ENCODE results near the gene LAMC2. TPM values are rescaled to one million over a fixed set of nuclear protein-coding genes. Genes with fewer than 3 reads are reported as not detected.

The LAMC2 gene
- total and polyA plus RNA-seq, 2 of the 8 experiments (the other 6 are each of a cell fraction or from before 2014, with no cell fraction given), result 4.6 to 12.9 TPM

DNA sequence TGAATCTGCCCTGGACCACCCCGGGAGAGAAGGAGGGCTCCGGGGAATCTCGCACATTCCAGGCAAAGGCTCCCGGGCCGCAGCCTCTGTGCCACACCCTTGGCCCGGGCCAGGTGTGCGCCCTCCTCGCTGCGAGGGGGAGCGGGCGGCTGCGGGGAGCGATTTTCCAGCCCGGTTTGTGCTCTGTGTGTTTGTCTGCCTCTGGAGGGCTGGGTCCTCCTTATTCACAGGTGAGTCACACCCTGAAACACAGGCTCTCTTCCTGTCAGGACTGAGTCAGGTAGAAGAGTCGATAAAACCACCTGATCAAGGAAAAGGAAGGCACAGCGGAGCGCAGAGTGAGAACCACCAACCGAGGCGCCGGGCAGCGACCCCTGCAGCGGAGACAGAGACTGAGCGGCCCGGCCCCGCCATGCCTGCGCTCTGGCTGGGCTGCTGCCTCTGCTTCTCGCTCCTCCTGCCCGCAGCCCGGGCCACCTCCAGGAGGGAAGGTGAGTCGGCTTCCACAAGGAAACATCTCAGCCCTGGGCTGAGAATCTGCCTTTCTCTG is at the start of gene LAMC2 (continued):
- TF ChIP-seq RAD21 (IDR thresholded peaks at IDR 0.05 in 1 of 2, conservative IDR thresholded peaks at IDR 0.05 in 1 of 2; ENCODE audit: low read depth in 2 of 2, low read length in 2 of 2), result peak; percentile 42 to 46
- peak in 1 of 2 experiments; percentile 83; a peak in 2 of 4 replicates for TF ChIP-seq SIN3A (conservative IDR thresholded peaks at IDR 0.05 in 1 of 2, IDR thresholded peaks at IDR 0.05 in 1 of 2; ENCODE audit: low read depth in 1 of 2, low read length in 2 of 2)
- TF ChIP-seq CTBP2 (IDR thresholded peaks at IDR 0.05; ENCODE audit: borderline replicate concordance, insufficient read depth, insufficient read length, low read length), result peak; percentile 37
- TF ChIP-seq TEAD4 (IDR thresholded peaks at IDR 0.05; ENCODE audit: low read depth, low read length), result peak; percentile 90
- no peak for TF ChIP-seq CREB1 (IDR thresholded peaks at IDR 0.05)
- TF ChIP-seq POLR2A (IDR thresholded peaks at IDR 0.05; ENCODE audit: control extremely low read depth in 1 of 2, low read depth in 2 of 2, low read length in 2 of 2), result peak in 1 of 2 experiments; percentile 75; a peak in 2 of 3 replicates
- TF ChIP-seq MAFK (IDR thresholded peaks at IDR 0.05; ENCODE audit: low read depth, low read length), result no peak
- TF ChIP-seq, protein P1, sequence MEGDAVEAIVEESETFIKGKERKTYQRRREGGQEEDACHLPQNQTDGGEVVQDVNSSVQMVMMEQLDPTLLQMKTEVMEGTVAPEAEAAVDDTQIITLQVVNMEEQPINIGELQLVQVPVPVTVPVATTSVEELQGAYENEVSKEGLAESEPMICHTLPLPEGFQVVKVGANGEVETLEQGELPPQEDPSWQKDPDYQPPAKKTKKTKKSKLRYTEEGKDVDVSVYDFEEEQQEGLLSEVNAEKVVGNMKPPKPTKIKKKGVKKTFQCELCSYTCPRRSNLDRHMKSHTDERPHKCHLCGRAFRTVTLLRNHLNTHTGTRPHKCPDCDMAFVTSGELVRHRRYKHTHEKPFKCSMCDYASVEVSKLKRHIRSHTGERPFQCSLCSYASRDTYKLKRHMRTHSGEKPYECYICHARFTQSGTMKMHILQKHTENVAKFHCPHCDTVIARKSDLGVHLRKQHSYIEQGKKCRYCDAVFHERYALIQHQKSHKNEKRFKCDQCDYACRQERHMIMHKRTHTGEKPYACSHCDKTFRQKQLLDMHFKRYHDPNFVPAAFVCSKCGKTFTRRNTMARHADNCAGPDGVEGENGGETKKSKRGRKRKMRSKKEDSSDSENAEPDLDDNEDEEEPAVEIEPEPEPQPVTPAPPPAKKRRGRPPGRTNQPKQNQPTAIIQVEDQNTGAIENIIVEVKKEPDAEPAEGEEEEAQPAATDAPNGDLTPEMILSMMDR (IDR thresholded peaks at IDR 0.05; ENCODE audit: control extremely low read depth in 1 of 3, insufficient read depth in 1 of 3, low read depth in 1 of 3, low read length in 3 of 3), result peak; percentile 25 to 50 (median 46)
- peak; percentile 97 for TF ChIP-seq ASH2L (IDR thresholded peaks at IDR 0.05; ENCODE audit: low read length)
- peak; percentile 75; the same call in 1 of the 2 replicates for TF ChIP-seq RBBP5 (IDR thresholded peaks at IDR 0.05; ENCODE audit: borderline replicate concordance, low read depth, low read length)
- no peak for TF ChIP-seq SAP30 (IDR thresholded peaks at IDR 0.05; ENCODE audit: insufficient read depth, insufficient replicate concordance, low read length)
- TF ChIP-seq BACH1 (IDR thresholded peaks at IDR 0.05; ENCODE audit: low read length), result no peak
- TF ChIP-seq, protein P2, sequence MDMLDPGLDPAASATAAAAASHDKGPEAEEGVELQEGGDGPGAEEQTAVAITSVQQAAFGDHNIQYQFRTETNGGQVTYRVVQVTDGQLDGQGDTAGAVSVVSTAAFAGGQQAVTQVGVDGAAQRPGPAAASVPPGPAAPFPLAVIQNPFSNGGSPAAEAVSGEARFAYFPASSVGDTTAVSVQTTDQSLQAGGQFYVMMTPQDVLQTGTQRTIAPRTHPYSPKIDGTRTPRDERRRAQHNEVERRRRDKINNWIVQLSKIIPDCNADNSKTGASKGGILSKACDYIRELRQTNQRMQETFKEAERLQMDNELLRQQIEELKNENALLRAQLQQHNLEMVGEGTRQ (IDR thresholded peaks at IDR 0.05; ENCODE audit: low read length), result 0 out of 2 replicates have a peak, but pooled peaks have one; percentile 7
- TF ChIP-seq CBX5 (IDR thresholded peaks at IDR 0.05; ENCODE audit: low read depth, low read length), result no peak
- TF ChIP-seq, protein P3, sequence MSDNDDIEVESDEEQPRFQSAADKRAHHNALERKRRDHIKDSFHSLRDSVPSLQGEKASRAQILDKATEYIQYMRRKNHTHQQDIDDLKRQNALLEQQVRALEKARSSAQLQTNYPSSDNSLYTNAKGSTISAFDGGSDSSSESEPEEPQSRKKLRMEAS (IDR thresholded peaks at IDR 0.05), result peak; percentile 26; the same call in 1 of the 2 replicates
- TF ChIP-seq CHD1 (IDR thresholded peaks at IDR 0.05; ENCODE audit: low read depth, low read length), result no peak
- 0 out of 2 replicates have a peak, but pooled peaks have one; percentile 9 for TF ChIP-seq EGR1 (IDR thresholded peaks at IDR 0.05; ENCODE audit: borderline replicate concordance, low read depth, low read length)
- peak; percentile 59; the same call in 1 of the 2 replicates for TF ChIP-seq SRF (IDR thresholded peaks at IDR 0.05; ENCODE audit: low read depth, low read length)
- TF ChIP-seq JUN (IDR thresholded peaks at IDR 0.05; ENCODE audit: low read depth, low read length), result no peak
- no peak for TF ChIP-seq KDM4A (IDR thresholded peaks at IDR 0.05; ENCODE audit: low read depth, low read length, severe bottlenecking)
- peak; percentile 81; the same call in 1 of the 2 replicates for TF ChIP-seq YY1 (IDR thresholded peaks at IDR 0.05; ENCODE audit: low read depth, low read length)
